Endothelial cell (in vitro differentiated cells): ENCODE data around the gene IL36G. TPM values are rescaled to one million over a fixed set of nuclear protein-coding genes. Genes with fewer than 3 reads are reported as not detected.

Experiments used
- DNase-seq: peaks from one replicate; pipeline ENCODE4 v3.0.0; 2021; ENCODE audit warnings: low spot score
- H3K27ac Mint-ChIP-seq: one replicate; pipeline ENCODE4 v1.8.0; 2021; ENCODE audit warnings: mixed read lengths, inconsistent platforms; ENCODE audit not compliant: unreplicated experiment
- H3K27me3 Mint-ChIP-seq: one replicate; pipeline ENCODE4 v1.8.0; 2021; ENCODE audit warnings: mild to moderate bottlenecking, moderate library complexity, mixed read lengths, inconsistent platforms; ENCODE audit not compliant: unreplicated experiment
- H3K36me3 Mint-ChIP-seq: one replicate; pipeline ENCODE4 v1.8.0; 2021; ENCODE audit warnings: mild to moderate bottlenecking, low read depth, mixed read lengths, inconsistent platforms; ENCODE audit not compliant: unreplicated experiment
- H3K4me1 Mint-ChIP-seq: one replicate; pipeline ENCODE4 v1.8.0; 2021; ENCODE audit warnings: mild to moderate bottlenecking, mixed read lengths, inconsistent platforms; ENCODE audit not compliant: unreplicated experiment
- H3K4me3 Mint-ChIP-seq: one replicate; pipeline ENCODE4 v1.8.0; 2021; ENCODE audit warnings: mild to moderate bottlenecking, mixed read lengths, inconsistent platforms; ENCODE audit not compliant: unreplicated experiment
- H3K9me3 Mint-ChIP-seq: one replicate; pipeline ENCODE4 v1.8.0; 2021; ENCODE audit warnings: mixed read lengths, inconsistent platforms; ENCODE audit not compliant: unreplicated experiment
- CTCF ChIP-seq: fragments of 200-600 bp; sonication (generic); IDR thresholded peaks from one replicate; pipeline ENCODE4 v1.5.0; 2021; ENCODE audit warnings: antibody characterized with exemption; ENCODE audit not compliant: unreplicated experiment
- total RNA-seq: library from RNA; stranded (reverse); fragmentation: NEBNext Ultra II Directional; extraction: Animal tissue kit (Norgen Biotek cat#: 25700); gene quantifications from one replicate; pipeline ENCODE4 v1.2.1, GENCODE V29; 2021; ENCODE audit not compliant: unreplicated experiment

IL36G gene
- total RNA-seq, 1 donor from 2014 or later: not detected

- no peaks in the 10 kb centered on the region for H3K9me3 Mint-ChIP-seq
Observed at GRCh38 chr2:112972423-112973086, 5.3 kb upstream of the IL36G start.

DNA sequence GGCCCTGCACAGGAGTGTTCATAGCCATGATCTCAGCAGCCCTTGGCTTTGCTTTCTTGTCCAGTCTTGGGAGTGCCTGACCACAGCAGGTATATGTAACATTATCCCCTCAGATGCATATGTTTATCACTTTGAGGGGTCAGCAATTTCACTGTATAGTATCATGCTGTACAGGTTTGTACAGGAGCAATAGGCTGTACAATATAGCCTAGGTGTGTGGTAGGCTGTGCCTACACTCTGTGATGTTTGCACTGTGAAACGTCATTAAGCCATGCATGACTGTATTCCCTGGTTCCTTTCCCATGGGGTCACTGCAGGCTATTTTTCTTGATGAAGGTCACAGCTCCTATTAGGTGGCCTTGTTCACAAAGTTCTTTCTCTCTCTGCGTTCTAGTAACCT is 4.7 kb upstream of the IL36G start:
- no peak for TF ChIP-seq CTCF
- no peaks in the 10 kb centered on the region for H3K9me3 Mint-ChIP-seq
- no peak for DNase-seq
- H3K27me3 Mint-ChIP-seq: peaks cover 2% of the 10 kb centered on the region
- no peak overlapping the region for H3K4me3 Mint-ChIP-seq
- H3K27ac Mint-ChIP-seq: no peak overlapping the region
- H3K4me1 Mint-ChIP-seq: peaks cover 6% of the 10 kb centered on the region
- H3K36me3 Mint-ChIP-seq: no peaks in the 10 kb centered on the region

More at GRCh38 chr2:112972423-112973086, 5.3 kb upstream of the IL36G start:
- peaks cover 6% of the 10 kb centered on the region for H3K4me1 Mint-ChIP-seq
- H3K27me3 Mint-ChIP-seq: peaks cover 2% of the 10 kb centered on the region
- no peaks in the 10 kb centered on the region for H3K36me3 Mint-ChIP-seq
- H3K4me3 Mint-ChIP-seq: no peak overlapping the region
- DNase-seq: no peak
- H3K27ac Mint-ChIP-seq: no peak overlapping the region
- TF ChIP-seq CTCF: no peak

DNA sequence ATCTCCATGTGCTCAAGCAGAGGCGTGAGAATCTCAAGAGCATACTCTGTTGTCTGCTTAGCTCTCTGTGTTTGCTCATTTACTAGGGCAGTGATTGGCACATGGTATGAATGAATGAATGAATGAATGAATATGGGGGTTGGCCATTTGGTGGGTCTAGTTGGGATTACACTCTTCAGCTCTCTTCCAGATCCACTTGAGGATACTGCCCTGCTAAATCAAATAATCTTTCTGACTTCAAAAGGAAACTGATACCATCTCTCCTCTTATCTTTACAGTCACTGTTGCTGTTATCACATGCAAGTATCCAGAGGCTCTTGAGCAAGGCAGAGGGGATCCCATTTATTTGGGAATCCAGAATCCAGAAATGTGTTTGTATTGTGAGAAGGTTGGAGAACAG is 1.9 kb downstream of the IL36G start:
- Mint-ChIP-seq H3K9me3 (no peaks in the 10 kb centered on the region), H3K27me3 (no peaks in the 10 kb centered on the region), H3K27ac (no peak overlapping the region), H3K36me3 (no peaks in the 10 kb centered on the region), H3K4me1 (peaks cover 3% of the 10 kb centered on the region), H3K4me3 (no peak overlapping the region)
- TF ChIP-seq CTCF: no peak
- no peak for DNase-seq

DNA sequence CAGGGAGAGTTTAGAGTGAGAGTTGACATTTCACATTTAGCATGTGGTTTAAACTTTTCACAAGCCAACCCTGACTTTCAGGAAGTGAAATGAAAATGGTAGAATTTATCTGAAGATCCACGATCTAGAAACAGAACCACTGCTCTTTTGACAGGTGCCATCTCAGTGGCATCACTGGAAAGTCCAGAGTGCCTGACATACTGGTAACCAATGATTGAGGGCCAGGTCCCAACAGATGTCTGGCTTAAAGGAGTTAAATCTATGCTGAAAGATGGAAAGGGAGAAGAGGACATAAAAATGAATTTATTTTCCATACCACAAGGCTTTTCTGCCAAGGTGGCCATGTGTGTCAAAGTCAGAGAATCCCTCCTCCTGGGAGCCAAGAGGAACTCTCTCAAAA is 2.7 kb downstream of the IL36G start:
- Mint-ChIP-seq H3K27me3 (no peaks in the 10 kb centered on the region), H3K27ac (no peak overlapping the region), H3K9me3 (no peaks in the 10 kb centered on the region), H3K4me3 (no peak overlapping the region), H3K36me3 (no peaks in the 10 kb centered on the region), H3K4me1 (peaks cover 3% of the 10 kb centered on the region)
- TF ChIP-seq CTCF: no peak
- DNase-seq: no peak

- Mint-ChIP-seq H3K4me3 (no peak overlapping the region), H3K27me3 (no peaks in the 10 kb centered on the region), H3K9me3 (no peaks in the 10 kb centered on the region), H3K4me1 (no peaks in the 10 kb centered on the region), H3K27ac (no peak overlapping the region), H3K36me3 (no peaks in the 10 kb centered on the region)
- no peak for DNase-seq
- TF ChIP-seq CTCF: no peak
Observed at GRCh38 chr2:112985090-112985489, 7.3 kb downstream of the IL36G start.
